ENCODE measurements around the gene EN2.

EN2 gene

DNA sequence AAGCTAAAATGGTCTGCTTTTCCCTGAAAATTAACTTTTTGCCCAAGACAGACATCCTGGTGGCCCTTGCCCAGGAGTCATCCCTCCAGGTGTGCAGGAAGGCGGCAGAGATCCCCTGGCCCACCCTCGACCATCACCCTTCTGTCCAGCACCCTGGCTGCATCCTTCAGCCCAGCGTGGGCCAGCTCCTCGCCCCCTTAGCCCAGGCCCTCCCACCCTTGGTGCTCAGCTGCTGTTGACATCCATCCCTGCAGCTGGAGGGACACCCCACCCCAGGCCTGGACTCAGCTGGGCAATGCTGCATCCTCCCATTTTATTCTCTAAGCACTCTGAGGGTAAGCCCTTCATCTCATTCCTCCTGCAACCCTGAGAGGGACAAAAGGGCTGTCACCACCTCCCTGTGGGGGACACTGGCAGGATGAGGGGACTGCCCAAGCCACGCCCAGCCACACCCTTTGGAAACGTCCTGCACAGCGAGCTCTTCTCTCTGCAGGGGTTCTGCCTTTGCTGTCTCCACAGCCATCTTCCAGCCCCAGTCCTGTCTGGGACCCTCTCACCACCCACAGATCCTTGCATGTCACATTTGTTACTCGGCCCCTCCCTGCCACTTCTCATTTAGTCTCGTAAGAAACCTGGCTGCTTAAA lies 30.7 kb downstream of the EN2 start:
- DNase-seq, result no peak

DNA sequence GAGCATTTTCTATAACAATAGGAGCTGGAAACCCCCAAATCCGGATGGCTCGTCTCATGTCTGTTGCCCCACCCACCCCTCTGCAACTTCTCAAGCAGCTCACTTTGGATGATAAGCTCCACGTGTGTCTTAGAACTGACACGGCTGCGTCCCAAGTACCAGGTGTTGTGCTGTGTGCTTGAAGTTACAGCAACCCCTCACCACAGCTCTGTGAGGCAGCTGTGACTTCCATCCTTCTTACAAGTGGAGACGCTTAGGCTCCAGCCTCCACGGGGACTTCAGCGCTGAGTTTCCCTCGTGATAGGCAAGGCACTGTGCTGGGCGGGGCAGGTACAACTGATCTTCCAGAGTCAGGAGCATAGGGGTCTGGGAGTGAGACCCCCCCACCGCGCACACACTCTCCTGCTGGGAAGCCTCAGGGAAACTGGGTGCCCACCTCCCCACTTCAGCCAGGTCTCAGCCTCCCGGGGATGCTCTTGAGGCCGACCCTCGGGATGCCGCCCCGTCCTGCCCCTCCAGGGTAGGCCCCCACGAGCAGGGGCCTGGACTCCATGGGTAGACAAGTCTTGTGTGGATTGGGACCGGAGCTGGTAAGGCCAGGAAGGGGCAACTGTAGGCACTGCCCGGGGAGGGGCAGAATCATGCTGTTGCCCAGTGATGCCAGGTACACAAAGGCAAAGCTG lies 31.4 kb downstream of the EN2 start:
- DNase-seq, result no peak

DNA sequence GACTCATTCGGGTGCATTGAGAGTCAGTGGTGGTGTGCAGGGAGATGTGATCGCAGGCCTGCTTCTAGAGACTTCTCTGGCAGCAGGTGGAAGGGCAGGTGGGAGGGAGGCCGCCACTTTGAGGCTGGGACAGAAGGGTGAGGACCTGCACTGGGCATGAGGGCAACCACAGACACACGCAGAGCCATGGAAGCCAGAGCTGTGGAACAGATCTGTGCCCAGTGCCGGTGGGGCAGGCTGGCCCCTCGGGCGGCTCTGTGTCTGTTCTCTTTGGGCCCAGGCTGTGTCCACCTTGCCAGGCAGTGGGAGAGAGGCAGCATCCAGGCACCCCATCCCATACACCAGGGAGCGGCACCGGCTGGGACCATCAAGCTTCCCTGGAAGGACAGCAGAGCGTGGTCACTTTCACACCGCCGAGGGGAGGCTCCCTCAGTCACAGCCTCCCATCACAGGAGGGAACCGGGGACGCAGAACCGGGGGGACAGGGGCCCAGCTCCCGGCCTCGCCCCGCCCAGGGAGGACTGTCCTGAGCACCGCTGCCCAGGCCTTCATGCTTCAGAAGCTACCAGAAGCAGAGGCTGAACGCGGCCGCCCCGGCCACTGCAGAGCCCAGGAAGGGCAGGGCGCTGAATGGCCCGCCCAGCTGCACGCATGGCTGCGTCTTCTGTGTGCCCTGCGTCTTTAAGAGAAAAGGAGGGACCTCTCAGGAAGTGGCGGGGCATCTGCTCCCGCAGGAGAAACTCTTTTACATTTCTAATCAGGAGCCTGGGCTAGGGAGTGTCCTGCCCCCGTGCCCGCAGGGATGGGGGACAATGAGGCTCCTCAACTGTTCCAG lies 32.1 kb downstream of the EN2 start:
- no peak for DNase-seq

DNA sequence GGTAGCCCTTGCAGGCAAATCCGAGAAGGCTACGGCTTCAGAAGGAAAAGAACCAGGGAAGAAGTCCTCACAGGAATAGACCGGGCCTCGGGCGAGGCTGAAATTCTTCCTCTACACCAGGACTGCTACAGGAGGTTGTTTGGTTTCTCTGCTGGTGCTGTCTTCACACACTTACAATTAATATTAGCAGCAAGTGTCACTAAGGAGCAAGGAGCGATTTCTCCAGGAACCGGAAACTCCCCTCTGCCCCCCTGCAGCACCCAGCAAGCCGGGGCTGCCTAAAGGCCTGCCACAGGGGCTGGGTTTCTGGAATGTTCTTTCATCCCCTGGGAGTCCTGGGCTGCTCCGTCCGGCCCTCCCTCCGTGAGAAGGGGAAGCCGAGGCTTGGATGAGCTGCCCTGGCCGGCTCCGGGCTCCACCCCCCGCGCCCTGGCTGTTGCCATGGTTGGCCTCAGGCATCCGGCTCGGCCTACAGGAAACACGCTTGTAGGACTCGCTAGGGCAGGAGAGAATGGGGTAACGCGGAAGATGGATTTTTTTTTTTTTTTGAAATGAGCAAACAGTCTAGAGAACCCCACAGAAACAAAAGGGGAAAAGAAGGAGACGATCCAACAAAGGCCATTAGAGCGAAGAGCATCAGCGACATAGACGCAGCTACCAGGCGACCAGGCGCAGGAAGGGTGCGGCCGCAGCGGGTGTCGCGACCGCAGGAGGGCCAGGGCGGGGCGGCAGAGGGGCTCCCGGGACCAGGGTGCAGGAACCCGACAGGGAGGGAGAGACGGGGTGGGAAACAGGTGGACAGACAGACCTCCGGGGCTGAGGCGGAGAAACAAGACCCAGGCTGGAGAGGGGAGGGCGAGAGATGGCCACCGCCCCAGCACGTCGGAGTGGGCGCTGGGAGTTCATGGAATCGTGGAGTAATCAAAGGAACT lies 33.0 kb downstream of the EN2 start:
- DNase-seq, result peak; percentile 28

DNA sequence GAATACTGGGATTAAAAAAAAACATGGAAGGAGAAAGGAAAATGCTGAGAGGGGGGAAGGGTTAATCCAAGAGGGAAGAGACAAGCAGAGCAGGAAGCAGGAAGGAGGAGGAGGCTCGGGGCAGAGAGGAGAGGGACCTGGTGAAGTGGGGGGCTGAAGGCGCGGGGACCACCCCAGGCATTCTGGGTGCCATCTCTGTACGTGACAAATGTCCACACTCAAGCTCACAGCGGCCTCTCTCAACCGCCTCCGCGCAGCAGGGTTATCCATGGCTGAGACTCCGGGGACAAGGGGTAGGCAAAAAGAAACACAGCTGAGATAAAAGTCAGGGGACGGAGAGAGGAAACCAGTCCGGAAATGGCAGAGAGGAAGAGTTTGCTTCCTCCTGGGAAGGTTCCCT lies 33.9 kb downstream of the EN2 start:
- DNase-seq, result no peak

DNA sequence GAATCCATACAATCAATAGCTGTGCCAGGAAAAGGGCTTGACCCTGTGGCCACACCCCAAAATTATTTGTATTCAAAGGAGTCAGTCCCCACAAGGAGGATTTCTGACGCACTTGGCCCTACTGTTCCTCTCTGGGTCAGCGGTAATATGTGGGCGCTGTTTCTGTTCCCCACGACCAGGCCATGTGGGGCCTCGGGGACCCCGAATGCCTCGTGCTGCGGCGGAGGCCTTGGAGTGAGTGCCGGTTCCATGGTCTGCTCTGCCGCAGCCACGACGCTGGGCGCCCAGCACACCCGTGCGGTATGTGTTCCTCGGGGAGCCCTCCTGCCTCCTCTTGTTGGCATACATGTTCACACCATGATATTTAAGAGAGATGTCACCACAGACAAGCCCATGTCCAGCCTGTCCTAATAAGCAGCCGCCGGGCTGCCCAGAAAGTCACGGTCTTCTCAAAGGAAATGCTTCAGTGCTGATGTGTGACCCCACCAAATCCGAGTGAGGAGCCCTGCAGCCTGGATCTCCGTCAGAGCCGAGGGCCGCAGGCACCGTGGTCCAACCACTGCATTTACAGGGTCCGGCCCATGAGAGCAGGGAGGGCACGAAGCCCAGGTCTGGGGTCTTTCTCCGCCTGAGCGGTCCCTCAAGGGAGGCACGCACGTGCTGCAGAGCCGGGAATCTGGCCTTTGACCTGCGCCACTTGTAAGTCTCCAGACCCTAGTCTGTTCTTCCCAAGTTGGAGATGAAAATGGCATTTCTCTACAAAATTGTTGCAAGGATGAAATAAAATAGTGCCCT lies 36.0 kb downstream of the EN2 start:
- no peak for DNase-seq

DNA sequence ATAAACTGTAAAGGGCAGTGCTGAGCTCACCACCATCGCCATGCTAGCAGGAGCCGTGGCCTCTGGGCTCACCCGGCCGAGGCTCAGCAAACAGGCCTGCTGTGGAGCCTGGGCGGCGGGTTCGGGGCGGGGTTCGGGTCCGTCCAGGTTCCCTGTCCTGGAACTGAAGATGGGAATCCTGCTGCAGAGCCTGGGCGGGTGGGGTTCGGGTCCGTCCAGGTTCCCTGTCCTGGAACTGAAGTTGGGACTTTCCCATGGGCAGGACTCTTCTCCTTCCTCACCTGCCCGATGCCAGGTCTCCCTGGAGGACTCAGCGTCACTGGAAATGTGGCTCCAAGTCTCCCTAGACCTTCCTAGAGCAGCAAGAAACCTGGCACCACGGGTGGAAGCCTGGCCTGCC lies 36.6 kb downstream of the EN2 start:
- no peak for DNase-seq

DNA sequence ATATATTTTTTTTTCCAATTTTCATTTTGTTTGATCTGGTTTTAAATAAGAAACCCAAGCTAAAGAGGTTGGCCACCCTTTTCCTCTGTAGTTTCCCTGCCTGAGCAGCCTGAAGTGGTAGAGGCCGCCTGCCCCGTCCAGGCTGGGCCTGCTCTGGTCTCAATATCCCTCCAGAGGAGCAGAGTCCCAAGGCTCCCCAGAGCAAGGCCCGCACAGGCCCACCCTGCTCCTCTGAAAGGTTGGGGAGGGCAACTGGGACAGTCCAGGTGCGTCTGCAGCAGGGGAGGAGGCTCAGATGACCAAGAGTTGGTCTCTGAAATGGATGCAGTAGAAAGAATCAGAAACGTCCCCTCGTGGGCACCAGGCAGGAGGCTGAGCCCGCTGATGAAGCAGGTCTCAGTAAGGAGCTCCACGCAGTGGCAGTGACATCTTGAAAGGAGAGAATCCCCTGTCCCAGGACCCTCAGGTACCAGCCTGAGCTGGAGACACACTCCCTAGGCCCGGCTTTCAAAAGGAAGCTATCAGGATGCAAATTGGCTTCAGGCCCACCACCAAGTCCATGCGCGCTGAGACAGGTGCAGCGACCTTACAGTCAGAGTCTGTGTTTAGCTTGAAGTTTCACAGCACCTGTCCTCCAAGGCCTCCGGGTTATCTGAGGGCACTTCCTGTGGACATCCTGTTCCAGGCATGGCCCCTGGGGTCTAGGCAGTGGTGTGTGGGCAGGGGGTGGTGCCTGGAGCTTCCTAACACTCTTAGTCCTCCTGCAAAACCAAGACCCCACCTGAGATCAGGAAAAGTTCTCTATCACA lies 37.7 kb downstream of the EN2 start:
- DNase-seq, result no peak

DNA sequence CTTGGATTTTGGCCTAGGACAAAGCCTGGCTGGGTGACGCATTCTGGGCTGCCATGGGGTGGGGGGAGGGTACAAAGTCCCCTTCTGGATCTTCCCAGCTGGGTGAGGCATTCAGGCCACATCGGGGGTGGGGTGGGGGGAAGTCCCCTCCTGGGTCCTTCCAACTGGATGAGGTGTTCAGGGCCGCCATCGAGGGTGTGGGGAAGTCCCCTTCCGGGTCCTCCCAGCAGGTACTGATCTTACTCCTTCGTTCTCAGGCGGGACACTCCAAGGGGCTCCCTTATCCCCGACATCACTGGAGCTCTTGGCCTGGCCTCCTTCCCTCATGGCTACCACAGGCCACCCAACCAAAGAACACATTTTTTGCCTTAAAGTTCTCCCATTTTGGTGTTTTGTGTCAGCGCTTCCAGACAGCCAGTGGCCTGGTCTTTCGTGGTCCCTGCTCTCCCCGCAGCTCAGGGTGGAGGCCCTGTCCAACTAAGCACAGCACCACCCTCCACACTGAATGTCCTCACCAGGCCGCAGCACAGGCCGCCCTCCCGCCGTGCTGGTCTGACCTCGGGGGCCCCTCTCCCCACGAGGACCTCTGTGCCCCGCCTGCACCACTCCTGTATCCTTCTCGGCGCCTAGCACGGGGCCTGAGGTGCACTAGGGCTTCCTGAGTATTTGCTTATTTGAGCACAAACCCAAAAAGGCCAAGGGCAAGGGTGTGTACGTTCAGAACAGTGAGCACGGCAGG lies 38.5 kb downstream of the EN2 start:
- DNase-seq, result no peak

DNA sequence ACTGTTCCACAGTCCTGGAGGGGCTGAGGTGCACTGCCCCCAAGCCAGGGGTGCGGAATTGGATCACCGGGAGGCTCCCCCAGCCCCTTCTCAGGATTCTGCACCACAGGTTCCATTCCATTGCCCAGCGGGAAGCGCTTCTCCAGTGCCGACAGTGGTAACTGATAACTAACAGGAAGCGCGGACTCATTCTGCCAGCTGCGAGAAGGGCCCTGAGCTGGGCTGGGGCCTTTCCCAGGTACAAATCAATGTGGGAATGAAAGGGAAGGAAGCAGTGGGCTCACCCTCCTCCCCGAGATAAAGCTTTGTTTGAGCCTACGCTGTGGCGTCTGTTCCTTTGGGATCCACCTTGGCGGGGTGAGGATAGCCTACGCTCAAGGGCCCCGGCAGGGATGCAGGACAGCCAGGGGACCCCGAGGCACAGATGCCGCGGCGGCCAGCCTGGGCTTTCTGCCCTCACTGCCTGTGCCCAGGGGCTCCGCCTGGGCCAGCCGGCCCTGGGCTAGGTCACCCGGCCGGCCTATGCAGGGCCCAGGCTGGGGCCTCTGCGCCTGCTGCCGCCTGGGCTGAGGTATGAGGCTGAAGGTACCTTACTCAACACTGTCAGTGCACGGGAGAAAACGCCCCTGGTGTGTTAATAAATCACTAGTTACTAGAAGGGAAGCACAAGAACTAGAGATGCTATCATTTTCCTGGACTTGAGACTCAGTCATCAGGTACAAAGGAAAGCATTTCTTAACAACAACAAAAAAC lies 39.4 kb downstream of the EN2 start:
- no peak for DNase-seq

DNA sequence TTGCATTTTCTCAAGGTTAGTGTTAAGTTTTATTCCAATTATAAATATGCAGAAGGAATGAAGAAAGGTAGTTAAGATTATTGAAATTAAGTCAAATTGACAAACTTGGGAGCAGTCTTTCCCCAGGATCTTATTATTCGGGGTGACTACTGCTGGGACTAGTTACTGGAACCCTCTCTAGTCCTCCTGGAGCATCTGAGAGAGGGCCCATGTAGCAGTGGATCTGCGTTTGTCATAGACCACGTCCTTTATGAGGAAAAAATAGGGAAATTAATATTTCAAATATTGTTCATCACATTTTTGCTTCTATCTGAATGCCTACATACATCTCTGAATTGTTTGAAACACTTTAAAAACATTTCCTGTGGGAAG lies 47.5 kb downstream of the EN2 start:
- no peak for DNase-seq

DNA sequence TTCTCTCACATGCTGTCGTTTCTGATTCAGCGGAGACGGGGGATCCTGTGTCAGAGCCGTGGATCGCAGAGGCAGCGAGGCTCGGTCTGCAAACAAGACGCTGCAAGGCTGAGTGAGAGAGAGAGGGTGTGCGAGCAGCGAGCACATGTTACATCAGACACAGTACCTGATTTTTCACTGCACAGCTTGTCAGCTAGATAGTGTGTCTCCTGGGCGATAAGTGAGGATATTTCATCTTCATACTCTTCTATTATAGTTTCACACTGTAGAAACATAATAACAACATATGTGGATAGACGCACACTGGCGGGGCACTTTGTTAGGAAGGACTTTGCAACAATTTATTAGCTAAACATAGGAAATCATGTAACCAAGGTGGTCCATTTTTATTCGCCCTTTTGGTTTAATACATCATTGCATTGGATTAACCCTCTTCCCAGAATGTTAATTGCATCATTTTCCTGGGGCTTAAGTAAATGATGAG lies 49.0 kb downstream of the EN2 start:
- no peak for DNase-seq

DNA sequence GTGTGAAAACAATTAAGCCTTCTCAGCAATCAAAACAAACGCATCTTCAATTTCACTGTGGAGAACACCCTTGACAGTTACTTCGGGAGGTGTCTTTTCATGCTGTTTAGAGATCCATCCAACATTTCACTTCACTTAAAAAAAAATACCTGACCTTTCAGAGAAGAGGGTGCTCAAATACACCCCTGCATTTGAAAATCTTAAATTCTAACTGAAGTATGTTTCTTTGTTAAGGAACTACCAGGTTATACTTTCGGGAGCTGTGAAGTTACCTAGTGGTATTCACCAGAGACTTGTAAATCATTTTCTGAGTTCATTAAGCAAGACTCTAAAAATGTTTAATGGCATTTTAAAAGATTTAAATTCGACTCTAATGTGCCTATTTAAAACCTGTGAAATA lies 49.6 kb downstream of the EN2 start:
- DNase-seq, result no peak

DNA sequence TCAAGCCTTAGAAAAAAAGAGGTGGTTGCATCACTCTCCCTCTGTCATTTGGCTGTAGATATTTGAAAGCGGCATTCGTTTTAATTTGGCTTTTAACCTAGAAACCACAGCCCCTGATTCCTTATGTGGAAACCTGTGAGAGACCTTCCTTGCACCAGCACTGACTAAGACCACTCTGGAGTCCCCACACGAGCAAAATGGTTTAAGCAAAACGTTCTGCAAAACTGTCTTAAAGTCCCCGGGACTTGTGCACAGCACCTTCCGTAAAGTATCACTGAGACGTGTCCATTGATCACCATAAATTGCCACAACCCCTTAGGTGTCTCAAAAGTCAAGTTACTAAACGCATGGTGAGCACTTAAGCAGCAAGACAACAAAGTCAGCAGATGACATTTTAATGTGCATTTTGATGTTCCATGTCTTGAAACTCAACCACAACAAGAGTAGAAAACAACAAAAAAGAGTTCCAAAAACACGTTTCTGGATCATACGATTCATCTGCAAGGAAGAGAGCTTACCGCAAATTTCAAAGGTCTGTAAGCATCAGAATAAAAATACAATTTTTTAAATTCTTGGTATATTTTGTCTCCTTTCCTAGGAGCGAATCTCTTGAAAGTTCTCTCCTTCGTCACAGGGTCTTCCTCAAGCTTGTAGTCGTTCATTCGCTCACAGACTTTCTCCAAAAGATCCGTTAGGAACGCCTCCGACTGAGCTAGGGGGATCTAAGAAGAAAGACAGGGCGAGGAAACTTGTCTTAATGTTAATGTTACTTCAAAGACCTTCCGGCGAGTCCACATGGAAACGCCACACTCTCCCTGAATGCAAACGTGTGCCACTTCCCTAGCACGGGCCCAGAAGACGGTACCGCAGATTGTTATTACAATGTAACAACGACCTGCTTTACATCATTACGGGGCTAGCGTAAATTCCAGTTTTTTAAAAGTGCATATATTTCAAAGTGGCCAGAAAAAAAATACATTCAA lies 50.7 kb downstream of the EN2 start:
- no peak for DNase-seq

DNA sequence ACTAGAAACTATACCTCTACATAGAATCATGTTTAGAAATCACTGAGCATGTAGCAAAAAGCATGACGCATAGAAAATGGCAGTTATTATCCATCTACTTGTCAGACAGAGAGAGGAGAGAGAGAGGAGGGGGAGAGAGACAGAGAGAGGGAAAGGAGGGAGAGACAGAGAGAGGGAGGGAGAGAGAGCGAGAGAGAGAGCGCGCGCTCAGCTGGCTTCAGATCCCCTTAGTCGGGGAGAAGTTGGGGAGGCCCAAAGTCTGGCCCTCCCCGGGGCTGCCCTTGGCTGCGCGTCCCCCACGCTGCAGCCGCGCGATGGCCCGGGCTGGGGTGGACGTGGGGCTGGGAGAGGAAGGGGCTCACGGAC lies 51.4 kb downstream of the EN2 start:
- no peak for DNase-seq

DNA sequence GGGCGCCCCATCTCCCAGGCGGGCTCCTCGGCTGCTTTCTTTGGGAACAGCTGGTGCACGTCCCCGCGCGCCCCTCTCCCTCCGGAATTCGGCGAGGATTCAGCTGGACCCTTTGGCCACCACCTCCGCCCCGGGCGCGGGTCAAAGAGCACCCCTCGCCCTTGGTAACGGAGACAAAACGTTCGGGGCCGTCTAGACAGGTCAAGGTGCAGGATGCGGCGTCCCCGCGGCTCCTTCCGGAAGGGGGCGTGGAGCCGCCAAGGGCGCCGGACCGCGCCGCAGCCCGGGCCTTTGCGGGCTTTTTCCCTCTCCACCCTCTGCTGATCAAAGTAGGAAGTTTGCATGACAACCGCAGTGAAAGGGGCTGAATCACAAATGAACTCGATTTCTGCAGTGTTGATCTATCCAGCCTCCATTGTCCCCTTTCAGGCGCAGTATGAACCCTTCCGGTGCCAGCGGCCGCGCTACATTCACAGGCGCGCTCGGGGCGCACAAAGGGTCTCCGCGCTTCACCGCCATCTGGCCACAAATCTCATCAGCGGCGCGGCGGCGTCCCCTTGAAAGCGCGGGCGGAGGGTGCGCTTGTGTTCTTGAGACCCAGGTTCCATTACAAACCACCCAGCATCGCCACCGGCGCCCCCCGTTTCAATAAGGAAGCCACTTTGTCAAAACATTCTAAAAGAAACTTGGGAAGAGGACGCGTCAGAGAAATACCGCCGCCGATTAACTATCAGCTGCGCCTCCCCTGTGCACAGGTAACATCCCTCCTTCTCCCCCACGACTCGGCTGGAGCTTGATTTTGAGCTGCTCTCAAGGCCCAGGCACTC lies 52.0 kb downstream of the EN2 start:
- DNase-seq, result no peak

DNA sequence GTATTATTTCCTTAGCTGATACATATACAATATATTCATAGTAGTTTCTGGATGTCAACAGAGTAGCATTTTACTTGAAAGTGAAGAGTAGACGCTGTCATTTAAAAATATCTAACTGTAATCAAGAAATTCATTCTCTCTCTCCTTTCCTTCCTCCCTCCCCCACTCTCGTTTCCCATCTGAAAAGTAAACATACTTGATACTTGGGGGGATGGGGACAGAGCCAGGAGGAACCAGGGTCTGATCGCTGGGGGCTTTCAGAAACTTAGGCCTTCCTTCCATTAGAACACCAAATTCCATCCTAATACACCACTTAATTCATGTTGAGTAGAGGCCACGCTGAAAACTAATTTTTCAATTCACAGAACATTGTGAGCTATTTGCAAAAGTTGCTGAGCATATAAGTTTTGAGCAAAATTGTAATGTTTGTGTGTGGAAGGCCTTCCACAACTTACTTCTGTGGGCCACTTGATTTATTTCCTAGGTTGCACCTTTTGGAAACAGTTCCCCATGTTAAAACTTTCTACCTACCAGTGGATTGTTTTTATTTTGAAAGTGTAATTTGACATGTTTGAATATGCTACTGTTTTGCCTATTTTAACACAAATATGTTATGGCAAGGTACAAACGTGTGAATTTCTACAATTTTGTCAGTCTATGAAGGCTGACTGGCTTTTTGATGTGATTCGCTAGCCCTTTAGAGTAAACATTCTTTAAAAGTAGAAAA lies 53.2 kb downstream of the EN2 start:
- DNase-seq, result no peak
